Hematopoietic multipotent progenitor cell treated with erythropoietin and hydrocortisone succinate and interleukin-3 and kit ligand, for 4 days (in vitro differentiated cells): ENCODE results near the gene OR2B6.

ENCODE experiments used
- DNase-seq: peaks from one replicate; pipeline ENCODE4 v3.0.0-alpha.2; 2015

OR2B6 gene

GRCh38 chr6:28001351-28001750 lies 44.3 kb downstream of the OR2B6 start:
- DNase-seq: no peak

- no peak for DNase-seq
Observed at GRCh38 chr6:28001751-28002150, 44.7 kb downstream of the OR2B6 start.

- no peak for DNase-seq
Observed at GRCh38 chr6:28002161-28002560, 45.1 kb downstream of the OR2B6 start.

- no peak for DNase-seq
Observed at GRCh38 chr6:28003059-28003458, 46.0 kb downstream of the OR2B6 start.

DNA sequence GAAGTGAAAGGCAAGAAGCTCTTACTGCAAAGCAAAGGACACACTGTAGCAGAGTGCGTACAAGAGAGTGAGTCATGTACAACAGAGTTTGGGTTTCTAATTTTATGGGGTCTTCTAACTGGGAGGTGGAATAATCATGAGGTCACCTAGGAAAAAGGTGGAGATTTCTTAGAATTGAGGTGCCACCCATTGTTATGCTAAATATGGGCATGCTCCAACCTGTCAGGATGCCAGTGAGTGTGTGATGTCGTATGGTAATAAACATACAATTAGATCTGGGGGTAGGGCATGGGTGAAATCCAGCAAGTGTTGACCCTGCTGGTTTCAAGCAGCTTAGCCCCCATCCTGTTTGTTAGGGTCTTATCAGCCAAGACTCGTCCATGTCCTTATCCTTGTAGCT lies 46.6 kb downstream of the OR2B6 start:
- no peak for DNase-seq

DNA sequence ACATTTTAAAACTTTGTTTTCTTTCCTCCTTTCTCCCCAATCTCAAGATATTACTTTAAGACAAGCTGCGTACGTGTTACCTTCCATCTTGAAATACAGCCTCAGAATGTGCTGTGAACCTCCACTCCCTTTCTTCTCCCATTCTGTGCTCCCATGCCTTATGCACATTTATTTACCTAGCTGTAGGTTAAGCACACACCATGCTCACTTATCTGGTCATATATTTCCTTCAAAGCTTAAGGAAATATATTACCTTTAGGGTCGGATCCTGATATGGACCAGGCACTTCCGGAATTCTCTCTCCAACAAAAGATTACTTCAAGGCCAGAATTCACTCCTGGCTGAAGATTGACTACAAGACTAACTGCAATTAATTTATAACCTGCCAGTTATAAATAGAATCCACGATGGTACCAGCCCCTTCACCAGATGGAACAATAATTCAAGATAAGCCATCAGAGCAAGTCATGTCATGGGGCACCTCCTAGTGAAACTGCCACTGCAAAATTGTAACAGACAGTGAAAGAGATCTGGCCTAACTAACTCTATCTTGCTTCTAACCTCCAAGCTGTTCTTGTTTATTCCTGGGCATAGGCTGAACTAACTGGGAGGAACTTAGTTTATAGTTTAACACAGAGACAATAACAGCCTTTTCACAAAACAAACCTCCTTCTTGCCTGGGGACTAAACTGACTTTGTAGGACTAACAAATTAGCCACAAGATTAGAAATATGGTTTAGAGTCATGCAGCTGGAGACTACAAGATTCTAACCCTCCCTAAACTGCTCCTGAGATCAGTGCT lies 47.5 kb downstream of the OR2B6 start:
- DNase-seq: peak; percentile 25

- no peak for DNase-seq
Observed at GRCh38 chr6:28005152-28005890, 48.3 kb downstream of the OR2B6 start.

DNA sequence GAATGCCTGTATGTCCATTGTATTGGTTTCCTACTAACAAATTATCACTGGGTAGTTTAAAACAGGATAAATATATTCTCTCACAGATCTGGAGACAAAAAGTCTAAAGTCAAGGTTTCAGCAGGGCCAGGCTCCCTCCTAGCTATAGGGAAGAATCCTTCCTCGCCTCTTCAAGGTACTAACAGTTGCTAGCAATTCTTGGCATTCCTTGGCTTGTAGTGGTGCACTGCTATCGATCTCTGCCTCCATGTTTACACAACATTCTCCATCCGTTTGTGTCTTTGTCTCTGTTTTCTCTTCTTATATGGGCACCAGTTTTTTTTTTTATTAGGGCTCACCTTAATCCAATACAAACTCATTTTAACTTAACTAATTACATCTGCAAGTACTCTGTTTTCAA lies 48.9 kb downstream of the OR2B6 start:
- DNase-seq: no peak
